ENCODE data around the gene SMAD7. TPM values are rescaled to one million over a fixed set of nuclear protein-coding genes. Genes with fewer than 3 reads are reported as not detected.

The SMAD7 gene
- total RNA-seq, 1 experiment from 2014 or later, result 12.3 TPM

DNA sequence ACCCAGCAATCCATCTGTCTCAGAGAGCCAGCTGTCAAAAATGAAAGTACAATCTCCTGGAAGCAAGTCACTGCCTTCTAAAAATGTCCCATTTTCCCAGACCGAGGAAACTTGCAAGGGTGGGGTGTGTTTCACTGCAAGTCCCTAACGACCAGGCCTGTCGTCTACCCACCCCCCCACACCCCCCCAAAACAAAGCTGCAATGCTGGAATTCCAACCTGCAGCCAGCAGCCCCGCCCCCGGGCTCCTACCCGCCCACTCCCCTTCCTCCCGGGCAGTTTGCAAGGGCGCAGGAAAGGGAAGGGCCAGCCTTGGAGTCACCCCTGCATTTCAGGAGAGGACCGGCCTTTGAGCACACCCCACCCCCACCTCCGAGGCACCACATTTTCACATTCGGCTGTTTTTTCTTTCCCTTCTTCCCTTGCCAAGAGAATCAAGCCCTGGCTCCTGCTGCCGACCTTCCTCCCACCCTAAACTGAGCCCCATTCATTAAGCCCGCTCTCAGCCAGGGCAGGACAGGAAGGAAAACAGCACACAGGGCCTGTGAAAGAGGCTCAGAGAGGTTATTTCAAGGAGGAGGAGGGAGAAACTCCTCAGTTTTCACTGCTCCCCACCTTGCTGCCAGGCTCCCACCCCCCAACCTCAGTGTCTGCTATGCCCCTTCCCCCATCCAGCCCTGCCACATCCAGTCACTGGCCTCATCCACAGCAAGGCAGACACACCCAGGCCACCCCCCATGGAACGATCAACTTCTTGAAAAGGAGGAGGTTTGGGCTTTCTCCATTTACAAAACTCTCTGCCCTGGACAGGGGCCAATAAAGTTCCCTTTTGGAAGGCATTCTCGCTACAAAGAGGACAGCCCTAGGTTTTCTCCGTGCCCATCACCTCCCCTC lies 11.3 kb downstream of the SMAD7 start:
- TF ChIP-seq, protein P1, sequence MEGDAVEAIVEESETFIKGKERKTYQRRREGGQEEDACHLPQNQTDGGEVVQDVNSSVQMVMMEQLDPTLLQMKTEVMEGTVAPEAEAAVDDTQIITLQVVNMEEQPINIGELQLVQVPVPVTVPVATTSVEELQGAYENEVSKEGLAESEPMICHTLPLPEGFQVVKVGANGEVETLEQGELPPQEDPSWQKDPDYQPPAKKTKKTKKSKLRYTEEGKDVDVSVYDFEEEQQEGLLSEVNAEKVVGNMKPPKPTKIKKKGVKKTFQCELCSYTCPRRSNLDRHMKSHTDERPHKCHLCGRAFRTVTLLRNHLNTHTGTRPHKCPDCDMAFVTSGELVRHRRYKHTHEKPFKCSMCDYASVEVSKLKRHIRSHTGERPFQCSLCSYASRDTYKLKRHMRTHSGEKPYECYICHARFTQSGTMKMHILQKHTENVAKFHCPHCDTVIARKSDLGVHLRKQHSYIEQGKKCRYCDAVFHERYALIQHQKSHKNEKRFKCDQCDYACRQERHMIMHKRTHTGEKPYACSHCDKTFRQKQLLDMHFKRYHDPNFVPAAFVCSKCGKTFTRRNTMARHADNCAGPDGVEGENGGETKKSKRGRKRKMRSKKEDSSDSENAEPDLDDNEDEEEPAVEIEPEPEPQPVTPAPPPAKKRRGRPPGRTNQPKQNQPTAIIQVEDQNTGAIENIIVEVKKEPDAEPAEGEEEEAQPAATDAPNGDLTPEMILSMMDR (IDR thresholded peaks at IDR 0.05; ENCODE audit: unreplicated experiment), result no peak
- POLR2A ChIA-PET, result interaction anchor here (0.6 to 2.0 kb wide), 6 partner anchors 8 to 555 kb away, joined by 3 to 16 read pairs (median 4); no protein-coding TSS in a partner anchor
- CTCF ChIA-PET, result interaction anchor here (1.1 kb wide), 1 partner anchor 16 kb away, joined by 3 read pairs; no protein-coding TSS in a partner anchor
- Mint-ChIP-seq H3K4me3 (ENCODE audit: unreplicated experiment) (peak overlapping the region; percentile 55), H3K9me3 (ENCODE audit: unreplicated experiment) (no peaks in the 10 kb centered on the region), H3K4me1 (ENCODE audit: insufficient read depth, unreplicated experiment) (peaks cover 80% of the 10 kb centered on the region), H3K36me3 (ENCODE audit: insufficient read depth, unreplicated experiment) (peaks cover 16% of the 10 kb centered on the region), H3K27me3 (ENCODE audit: insufficient read depth, unreplicated experiment) (no peaks in the 10 kb centered on the region), H3K27ac (ENCODE audit: low read depth, unreplicated experiment) (peak overlapping the region; percentile 82)
- DNase-seq (ENCODE audit: unreplicated experiment), result peak; percentile 32
- no TSS peak for BruUV-seq (replicated peaks)
- intact Hi-C loops (cut with micrococcal nuclease), result no loop called here

DNA sequence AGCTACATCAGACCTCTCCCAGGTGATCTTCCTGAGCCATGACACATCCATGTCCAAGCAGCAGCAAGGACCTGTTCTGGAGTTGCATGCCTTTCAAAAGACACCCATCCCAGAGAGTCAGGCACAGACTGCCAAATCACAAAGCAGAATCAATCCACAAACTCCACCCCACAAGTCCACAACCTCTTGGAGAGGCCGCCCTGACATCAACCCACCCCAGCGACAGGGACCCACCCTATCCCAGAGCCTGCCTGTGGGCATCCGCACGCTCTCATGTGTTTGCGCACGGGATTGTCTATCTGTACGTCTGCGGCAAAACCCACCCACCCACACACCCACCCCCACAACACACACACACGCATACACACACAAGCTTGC lies 11.9 kb downstream of the SMAD7 start:
- peaks cover 16% of the 10 kb centered on the region for H3K36me3 Mint-ChIP-seq (ENCODE audit: insufficient read depth, unreplicated experiment)
- no peak overlapping the region for H3K27ac Mint-ChIP-seq (ENCODE audit: low read depth, unreplicated experiment)
- ChIA-PET CTCF (interaction anchor here (1.1 to 1.6 kb wide), 2 partner anchors 17 to 103 kb away, joined by 3 to 6 read pairs; no protein-coding TSS in a partner anchor), POLR2A (interaction anchor here (0.6 to 2.0 kb wide), 2 partner anchors 9 to 556 kb away, joined by 3 to 16 read pairs; no protein-coding TSS in a partner anchor)
- peaks cover 80% of the 10 kb centered on the region for H3K4me1 Mint-ChIP-seq (ENCODE audit: insufficient read depth, unreplicated experiment)
- H3K4me3 Mint-ChIP-seq (ENCODE audit: unreplicated experiment), result peak overlapping the region; percentile 55
- intact Hi-C loops (cut with micrococcal nuclease), result no loop called here
- no TSS peak for BruUV-seq (replicated peaks)
- no peak for DNase-seq (ENCODE audit: unreplicated experiment)
- H3K27me3 Mint-ChIP-seq (ENCODE audit: insufficient read depth, unreplicated experiment), result no peaks in the 10 kb centered on the region
- H3K9me3 Mint-ChIP-seq (ENCODE audit: unreplicated experiment), result no peaks in the 10 kb centered on the region
- TF ChIP-seq, protein P1 (IDR thresholded peaks at IDR 0.05; ENCODE audit: unreplicated experiment), result no peak

DNA sequence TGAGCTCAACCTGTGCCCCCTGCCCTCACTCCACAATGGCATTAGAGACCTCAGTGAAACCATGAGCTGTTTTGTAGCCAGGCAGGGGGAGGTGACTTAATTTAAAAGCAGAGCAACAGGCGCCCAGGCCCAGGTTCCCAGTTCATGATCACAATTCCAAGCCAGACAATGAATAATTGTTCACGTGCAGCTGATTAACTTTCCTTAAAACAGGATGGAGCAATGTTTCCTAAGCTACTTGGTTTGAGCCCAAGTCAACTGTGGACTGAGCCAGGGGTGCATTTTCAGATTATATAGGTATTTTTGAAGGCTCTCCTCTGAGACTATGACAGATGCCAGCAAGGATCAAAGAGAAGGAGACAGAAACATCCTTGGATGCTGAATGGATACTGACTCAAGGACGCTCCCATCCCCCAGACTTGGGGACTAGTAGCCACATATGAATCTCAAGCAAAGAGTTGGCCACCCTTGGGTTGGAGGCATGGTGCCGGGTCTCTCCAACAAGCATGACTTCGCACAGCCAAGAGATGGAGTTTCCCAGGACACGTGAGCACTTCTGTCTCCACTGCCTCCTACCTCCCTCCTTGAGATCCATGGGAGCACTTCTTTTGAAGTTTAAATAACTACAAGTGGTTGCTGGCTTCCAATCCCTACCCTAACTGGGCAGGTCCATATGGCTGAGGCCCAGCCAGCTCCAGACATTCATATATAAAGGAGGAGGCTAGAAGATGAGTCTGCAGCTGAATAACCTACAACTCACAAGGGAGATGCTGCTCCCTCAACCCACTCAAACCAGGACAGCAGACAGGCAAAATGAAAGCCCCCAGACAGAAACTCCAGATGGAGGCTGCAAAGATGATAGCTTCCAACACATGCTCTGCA lies 12.7 kb downstream of the SMAD7 start:
- ChIA-PET CTCF (interaction anchor here (0.6 to 1.6 kb wide), 7 partner anchors 10 to 846 kb away, joined by 3 to 6 read pairs (median 3); no protein-coding TSS in a partner anchor), POLR2A (interaction anchor here (0.6 to 2.0 kb wide), 4 partner anchors 9 to 557 kb away, joined by 3 to 16 read pairs (median 4); no protein-coding TSS in a partner anchor)
- TF ChIP-seq, protein P1 (IDR thresholded peaks at IDR 0.05; ENCODE audit: unreplicated experiment), result no peak
- no peaks in the 10 kb centered on the region for H3K9me3 Mint-ChIP-seq (ENCODE audit: unreplicated experiment)
- intact Hi-C loops (cut with micrococcal nuclease), result no loop called here
- H3K4me3 Mint-ChIP-seq (ENCODE audit: unreplicated experiment), result peak overlapping the region; percentile 55
- no peaks in the 10 kb centered on the region for H3K27me3 Mint-ChIP-seq (ENCODE audit: insufficient read depth, unreplicated experiment)
- peak overlapping the region; percentile 31 for H3K27ac Mint-ChIP-seq (ENCODE audit: low read depth, unreplicated experiment)
- H3K4me1 Mint-ChIP-seq (ENCODE audit: insufficient read depth, unreplicated experiment), result peaks cover 73% of the 10 kb centered on the region
- H3K36me3 Mint-ChIP-seq (ENCODE audit: insufficient read depth, unreplicated experiment), result peaks cover 16% of the 10 kb centered on the region
- BruUV-seq (replicated peaks), result no TSS peak
- no peak for DNase-seq (ENCODE audit: unreplicated experiment)

DNA sequence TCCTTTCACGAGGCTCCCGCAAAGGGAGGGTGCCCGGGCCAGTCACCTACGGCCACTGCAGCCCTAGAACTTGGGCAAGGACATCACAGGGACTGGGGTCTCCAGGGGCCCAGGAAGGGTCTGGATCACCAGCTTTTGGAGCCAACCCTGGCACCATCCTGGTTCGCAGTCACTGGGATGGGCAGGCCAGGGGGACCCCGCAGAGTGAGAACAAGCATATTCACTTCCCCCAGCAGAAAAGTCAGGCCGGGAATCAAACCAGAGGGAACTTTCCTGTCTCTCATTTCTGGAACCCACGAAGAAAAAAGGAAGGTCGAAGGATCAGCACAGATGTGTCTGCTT lies 15.4 kb downstream of the SMAD7 start:
- no peak for DNase-seq (ENCODE audit: unreplicated experiment)
- TF ChIP-seq, protein P1 (IDR thresholded peaks at IDR 0.05; ENCODE audit: unreplicated experiment), result no peak
- intact Hi-C loops (cut with micrococcal nuclease), result no loop called here
- POLR2A ChIA-PET, result no interaction called here
- Mint-ChIP-seq H3K27me3 (ENCODE audit: insufficient read depth, unreplicated experiment) (no peaks in the 10 kb centered on the region), H3K9me3 (ENCODE audit: unreplicated experiment) (no peaks in the 10 kb centered on the region), H3K36me3 (ENCODE audit: insufficient read depth, unreplicated experiment) (no peaks in the 10 kb centered on the region), H3K4me3 (ENCODE audit: unreplicated experiment) (no peak overlapping the region), H3K27ac (ENCODE audit: low read depth, unreplicated experiment) (peak overlapping the region; percentile 96), H3K4me1 (ENCODE audit: insufficient read depth, unreplicated experiment) (peaks cover 58% of the 10 kb centered on the region)
- no TSS peak for BruUV-seq (replicated peaks)
- CTCF ChIA-PET, result no interaction called here
